Measurements from ENCODE around the gene PIGC.

DNA sequence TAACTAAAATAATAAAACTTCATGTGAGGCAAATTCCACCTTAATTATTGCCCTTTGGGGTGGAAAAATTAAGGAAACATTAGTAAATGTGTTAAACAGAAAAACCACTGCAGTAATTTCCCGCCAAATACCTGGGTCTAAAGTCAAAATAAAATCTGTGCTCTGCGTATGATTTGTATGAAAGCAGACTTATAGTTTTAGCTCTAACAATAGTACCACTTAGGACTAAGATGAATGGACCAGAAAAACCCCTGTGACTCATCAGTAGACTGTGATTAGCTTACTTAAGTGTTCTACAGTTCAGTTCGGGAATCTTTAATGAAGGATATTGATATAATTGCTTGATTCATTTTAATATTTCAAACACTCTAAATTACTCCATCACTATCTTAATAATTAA is 46.6 kb downstream of the PIGC start:
- TF ChIP-seq, protein P1, sequence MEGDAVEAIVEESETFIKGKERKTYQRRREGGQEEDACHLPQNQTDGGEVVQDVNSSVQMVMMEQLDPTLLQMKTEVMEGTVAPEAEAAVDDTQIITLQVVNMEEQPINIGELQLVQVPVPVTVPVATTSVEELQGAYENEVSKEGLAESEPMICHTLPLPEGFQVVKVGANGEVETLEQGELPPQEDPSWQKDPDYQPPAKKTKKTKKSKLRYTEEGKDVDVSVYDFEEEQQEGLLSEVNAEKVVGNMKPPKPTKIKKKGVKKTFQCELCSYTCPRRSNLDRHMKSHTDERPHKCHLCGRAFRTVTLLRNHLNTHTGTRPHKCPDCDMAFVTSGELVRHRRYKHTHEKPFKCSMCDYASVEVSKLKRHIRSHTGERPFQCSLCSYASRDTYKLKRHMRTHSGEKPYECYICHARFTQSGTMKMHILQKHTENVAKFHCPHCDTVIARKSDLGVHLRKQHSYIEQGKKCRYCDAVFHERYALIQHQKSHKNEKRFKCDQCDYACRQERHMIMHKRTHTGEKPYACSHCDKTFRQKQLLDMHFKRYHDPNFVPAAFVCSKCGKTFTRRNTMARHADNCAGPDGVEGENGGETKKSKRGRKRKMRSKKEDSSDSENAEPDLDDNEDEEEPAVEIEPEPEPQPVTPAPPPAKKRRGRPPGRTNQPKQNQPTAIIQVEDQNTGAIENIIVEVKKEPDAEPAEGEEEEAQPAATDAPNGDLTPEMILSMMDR (IDR thresholded peaks at IDR 0.05), result no peak
- TF ChIP-seq ZFX (IDR thresholded peaks at IDR 0.05; ENCODE audit: borderline replicate concordance), result no peak
